RPMI7951 (cell line): Measurements from ENCODE around the gene PLCB4. TPM values are rescaled to one million over a fixed set of nuclear protein-coding genes. Genes with fewer than 3 reads are reported as not detected.

Experiments used
- DNase-seq: peaks from one replicate; pipeline ENCODE4 v3.0.0-alpha.2; 2012; ENCODE audit warnings: low read depth
- total RNA-seq: library from RNA; depleted of rRNA; stranded (reverse); fragments of >200 nt; shearing (Covaris generic); gene quantifications from 2 replicates; pipeline ENCODE4 v1.2.3, GENCODE V29; 2014

PLCB4 gene
- total RNA-seq, 1 experiment from 2014 or later = 5.4 TPM

DNA sequence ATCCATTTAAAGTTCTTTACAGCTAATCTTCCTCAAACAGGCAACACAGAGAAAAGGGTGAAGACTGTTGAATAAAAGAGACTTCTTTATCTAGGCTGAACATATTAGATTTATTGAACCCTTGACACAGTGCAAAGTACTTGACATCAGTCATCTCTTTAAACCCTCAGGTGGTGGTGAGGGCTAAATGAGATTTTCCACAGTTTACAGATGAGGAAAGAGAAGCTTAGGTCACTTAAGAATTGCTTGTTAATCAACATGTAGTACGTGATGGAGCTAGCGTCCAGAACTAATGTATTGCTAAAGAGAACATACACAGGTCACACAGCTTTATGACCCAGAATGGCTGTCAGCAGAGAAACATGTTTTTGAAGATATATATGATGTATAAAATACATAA is 252.1 kb downstream of the PLCB4 start:
- DNase-seq = no peak

DNA sequence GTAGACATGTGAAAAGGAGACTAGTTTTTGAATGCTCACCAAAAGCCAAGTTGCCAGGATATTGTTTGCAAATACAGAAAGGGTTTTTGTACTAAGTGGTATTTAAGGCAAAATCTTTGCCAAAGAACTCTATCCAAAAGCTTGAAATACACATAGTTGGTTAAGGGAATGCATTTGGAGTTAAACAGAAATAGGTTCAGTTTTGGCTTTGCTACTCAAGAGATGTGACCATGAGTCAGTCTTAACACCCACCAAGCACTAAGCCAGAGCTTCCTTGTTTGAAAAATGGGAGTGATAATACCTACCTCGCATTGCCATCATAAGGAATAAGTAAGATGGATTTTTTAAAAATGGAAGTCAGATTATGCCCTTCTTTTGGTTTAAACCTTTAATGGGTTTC is 253.8 kb downstream of the PLCB4 start:
- no peak for DNase-seq

DNA sequence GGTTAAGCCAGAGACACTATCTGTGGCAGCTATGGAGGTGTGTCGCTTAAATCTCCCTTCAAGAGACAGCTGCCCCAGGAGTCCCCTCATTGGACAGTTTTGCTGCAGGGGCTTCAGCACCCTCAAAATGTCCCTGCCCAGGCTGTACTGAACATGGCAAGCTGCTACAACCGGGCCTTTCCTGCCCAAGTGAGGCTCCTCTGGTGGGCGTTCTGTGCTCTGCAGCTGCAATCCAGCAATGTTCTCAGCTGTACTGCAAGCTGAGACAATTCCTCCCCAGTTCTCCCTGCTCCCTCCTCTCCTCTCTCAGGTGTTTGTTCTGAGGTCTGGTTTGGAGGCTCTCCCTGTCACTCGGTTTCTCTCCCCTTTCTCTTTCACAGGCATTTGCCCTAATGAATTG is 254.7 kb downstream of the PLCB4 start:
- peak; percentile 29 for DNase-seq

DNA sequence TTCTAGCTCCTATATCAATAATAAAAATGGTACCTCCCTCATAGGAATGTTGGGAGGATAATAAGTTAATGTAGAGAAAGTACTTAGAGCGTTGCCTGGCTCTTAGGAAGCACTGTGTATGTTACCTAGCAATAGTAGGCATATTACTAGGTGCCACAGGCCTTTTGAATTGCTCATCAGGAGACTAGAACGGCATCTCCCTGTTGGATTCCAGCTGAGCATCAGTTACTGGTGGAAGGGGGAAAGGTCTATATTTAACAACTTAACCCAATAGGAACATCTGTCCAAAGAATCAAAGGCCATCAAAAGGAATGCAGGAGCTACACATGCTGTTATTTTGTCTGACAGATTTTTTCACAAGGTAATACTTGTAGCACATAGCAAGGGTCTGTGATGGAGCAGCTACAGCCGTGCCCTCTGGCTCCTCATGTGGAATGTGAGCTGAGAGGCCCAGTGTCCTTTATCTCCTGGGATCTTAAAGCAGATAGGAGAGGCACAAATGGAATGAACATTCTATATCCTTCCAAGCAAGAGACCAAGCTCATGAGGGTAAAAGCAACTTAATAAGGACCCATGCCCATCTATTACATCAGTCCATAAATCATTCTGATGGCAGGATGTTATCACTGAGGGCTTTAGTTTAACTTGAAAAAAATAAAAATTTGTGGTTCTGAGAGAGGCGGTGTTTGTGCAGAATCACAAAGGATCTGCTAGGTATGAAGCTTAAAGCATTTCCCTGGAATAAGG is 260.6 kb downstream of the PLCB4 start:
- no peak for DNase-seq

DNA sequence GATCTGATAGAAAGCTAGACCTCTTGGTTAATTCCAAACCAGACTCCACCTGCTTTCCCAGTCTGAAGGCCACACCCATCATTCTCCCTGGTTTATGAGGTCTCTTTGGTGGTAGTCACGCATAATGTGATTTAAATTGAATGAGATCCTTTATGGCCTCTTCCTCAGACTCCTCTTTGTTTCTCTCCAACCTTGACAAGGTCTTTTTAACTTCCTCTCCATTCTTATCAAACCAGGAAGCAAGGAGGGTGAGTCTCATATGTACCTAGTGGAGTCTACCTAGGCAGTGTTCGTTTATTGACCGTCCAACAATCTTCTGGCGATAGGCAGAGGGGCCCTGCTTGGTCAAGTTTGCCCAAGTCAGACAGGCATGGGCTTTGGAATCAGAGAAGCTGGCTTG is 261.3 kb downstream of the PLCB4 start:
- DNase-seq = no peak

DNA sequence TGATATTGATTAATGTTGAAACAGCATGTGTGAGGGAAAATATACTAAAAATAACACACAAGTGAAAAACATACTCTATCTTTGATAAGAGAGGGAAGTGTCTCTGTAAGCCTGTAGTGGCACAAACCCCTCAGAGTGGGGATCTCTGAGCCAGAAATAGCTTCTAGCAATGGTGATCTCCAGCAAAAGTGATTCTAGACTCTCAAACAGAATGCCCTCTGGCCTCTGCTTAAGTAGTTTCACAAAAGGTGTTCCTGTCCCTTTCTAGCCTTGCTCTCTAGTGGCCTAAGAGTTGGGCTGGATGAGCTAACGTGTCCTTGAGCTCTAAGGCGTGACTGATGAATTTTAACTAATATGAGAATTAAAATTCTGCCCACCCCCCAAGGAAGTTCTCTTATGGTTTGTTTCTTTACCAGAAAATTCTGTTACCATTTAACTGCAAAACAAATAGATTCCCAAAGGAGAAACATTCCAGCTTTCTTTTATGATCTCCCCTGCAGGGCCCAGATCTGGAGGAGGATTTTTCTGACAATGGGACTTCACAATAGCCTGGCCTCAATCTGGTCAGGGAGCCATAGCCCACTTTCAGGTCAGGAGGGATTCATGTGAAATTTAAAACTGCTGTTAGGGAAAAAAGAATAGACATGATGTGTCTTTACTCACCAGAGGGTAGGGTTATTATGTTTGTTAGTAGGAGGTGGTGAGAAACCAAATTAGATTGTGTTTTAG is 263.0 kb downstream of the PLCB4 start:
- DNase-seq = no peak

DNA sequence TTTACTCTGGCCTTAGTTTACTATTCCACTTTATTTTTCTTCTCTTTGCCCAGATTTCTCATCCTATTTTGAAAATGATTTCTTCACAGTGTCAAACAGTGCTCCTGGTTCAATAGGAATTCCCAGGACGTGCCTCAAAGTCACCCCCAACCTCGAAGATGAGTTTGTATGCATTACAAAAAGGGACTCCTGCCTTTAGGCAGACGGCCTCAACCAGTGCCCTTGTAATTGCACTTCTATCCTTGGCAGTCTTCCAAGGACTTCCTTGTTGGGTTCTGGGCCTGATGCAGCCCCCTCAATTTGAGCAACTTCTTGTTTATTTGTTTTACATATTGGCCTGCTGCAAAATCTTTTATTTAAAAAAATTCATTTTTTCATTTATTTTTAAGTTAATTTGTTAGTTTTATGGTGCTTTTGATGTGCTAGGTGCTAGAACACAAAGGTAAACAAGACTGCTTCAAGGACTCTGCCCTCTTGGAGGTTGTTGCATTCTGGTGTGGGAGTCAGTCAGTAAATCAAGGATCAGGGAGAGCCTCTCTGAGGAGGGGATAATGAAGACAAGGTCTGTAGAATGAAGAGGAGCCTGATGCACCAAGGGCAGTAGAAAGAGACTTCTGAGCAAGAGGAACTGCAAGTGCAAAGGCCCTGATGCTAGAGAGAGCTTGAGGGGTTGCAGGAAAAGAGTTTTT is 264.0 kb downstream of the PLCB4 start:
- DNase-seq = no peak

DNA sequence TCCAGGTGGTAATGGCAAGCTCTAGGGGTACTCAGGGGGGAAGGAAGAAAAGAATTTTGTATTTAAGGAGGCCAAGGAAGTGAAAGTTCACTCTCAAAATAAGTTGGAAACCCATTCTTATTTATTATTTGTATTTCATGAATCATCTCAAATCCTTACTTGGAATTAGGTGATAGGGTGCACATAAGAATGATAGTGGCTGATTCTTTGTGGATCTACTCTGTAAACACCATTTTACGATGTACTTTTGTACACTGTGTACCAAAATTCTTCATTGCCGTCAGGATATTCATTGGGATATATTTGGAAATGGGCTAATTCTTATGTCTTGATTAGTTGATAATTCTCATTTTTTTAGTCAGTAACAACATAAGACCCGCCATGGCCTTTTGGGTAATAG is 266.0 kb downstream of the PLCB4 start:
- no peak for DNase-seq

DNA sequence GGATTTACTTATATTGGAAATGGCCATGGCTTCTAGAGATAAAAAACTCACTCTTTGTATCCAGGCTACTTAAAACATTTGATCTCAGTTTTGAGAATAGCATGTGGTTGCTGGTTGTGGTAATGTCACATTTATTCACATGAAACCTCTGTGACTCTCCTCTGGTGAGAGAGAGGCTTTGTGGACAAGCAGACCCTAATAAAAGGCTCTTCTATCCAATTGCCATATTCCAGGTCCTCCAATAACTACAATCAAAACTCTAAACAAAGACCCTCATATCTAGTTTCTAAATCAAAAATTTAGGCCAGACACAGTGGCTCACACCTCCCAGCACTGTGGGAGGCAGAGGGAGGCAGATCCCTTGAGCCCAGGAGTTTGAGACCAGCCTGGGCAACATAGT is 269.2 kb downstream of the PLCB4 start:
- DNase-seq = no peak

DNA sequence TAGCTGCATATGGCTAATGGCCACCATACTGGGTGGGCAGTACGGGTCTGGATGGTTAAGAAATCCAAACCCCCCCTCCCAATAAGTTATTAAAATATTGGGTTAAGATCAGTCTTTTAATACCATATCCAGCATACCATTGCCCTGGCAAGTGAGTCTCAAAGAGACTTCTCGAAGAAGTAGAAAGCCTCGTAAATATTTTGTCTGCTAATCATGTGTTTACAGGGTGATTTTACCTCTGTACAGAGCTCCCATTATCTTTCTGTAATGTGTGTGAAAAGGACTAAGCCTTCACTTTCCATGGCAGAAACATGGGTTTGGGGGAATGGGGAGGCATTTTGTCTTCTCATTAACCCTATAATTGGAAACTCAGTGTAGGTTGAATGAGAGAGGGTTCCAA is 270.8 kb downstream of the PLCB4 start:
- no peak for DNase-seq

DNA sequence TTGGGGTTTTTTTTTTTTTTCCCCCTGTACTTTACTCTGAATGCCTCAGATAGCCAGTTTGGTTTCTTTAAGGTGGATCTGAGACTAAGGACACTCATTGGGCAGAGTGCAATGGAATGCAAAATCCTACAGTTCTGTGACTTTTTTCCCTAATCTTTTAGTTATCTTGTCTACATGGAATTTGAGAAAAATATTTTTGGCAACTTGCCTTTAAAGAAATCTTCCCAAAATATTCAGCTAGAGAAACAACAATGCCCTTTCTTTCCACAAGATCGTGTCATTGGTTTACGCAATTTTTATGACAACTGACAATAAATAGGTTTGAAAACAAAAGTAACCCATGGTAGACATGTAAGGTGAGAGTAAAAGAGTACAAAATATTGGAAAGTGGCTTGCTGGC is 273.8 kb downstream of the PLCB4 start:
- no peak for DNase-seq

DNA sequence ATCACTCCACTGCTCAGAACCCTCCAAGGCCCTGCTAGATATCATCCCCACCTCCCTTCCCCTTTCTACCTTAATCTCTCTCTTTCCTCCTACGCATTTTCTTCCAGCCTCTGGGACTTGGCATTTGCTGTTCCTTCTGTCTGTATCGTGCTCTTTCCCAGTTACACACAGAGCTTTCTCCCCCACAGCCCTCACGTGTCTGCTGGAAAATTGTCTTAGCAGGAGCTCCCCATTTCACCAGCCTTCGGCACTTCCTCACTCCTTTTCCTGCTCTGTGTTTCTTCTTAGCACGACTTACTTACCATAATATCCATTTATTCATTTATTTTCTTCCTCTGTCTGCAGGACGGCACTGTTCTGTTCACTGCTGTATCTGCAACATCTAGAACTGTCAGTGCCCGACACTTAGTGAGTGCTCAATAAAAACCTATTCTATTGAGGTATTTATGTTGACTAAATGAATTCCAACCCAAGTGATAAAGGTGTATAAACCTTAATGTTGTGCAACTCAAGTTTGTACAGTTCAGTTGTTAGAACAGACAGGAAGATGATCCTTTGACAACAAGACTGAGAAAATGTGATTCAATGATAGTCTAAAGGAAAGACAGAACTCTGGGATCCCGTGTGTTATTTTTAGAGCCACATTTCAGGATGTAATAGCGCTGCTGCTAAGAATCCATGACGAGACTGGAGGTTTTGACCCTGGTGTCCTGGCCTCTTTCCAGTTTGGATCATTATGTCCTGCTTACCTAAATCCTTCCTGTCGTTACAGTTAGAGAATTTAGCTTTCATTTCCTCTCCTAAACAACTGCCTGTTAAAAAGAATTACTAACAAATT is 275.4 kb downstream of the PLCB4 start:
- peak; percentile 83 for DNase-seq

DNA sequence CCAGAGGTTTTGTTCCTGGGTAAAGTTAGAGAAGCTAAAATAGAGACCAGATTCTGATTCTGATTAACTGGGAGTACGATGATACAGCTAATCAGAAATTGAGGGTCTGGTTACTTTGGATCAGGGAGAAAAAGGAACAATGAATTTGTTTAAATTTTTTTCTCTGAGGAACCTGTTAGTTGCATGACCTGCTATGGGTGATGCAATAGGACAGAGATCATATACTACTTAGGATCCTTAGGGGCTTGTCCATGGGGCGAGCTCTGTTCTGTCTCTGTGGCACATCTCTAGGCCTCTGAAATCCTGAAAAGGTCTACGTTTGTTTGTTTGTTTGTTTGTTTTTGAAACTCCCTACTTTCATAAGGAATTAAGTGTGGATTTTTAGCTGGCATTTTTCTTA is 279.4 kb downstream of the PLCB4 start:
- DNase-seq = no peak

DNA sequence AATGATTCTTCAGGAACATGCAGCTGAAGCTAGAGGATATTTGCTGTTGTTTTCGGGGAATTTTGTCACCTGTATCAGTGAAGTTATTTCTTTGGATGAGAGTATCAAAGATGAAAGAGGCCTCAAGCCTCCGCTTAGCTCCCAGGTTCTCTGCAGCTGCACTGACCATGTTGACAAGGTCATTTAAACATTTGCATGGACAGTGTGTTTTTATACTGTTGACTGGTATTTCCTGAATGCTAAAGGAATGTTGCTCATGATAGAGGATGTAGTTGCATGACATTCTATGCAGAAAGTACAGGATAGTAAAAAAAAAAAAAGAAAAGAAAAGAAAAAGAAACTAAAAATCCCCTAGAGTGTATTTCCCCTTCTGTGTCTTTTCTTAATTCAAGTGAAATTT is 279.9 kb downstream of the PLCB4 start:
- DNase-seq = no peak

DNA sequence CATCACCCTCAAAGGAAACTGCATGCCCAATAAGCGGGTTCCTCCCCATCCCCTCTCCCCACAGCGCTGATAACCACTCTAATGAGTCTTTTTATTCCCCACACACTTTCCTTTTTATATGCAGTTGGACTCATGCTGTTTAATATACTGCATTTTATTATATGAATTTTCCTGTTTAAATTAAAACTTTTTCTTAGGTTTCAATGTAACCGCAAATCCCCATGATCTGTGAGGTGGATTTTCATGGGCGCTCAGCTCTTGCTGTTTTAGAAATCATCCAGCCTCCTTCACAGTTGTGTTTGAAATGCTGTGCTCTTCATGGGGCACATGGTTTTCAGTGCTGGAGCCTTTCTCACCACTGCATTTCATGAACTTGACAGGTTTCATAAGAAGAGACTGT is 280.4 kb downstream of the PLCB4 start:
- no peak for DNase-seq

DNA sequence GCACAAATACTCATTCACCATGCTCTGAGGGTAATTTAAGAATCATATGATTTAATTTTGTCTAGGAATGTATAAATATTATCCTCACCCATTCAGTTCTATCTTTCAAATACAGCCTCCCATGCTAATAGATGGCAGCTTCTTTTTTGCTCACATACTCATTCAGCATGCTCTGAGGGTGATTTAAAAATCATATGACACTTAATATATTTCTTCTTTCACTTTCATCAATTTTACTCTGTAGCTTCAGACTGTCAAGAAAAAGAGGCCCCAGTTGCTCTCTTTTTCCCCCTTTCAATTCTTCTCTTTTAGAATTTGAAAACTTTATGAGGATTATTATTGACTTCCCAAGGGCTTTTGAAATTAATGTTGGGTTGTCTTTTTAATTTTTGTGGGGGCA is 283.9 kb downstream of the PLCB4 start:
- no peak for DNase-seq

DNA sequence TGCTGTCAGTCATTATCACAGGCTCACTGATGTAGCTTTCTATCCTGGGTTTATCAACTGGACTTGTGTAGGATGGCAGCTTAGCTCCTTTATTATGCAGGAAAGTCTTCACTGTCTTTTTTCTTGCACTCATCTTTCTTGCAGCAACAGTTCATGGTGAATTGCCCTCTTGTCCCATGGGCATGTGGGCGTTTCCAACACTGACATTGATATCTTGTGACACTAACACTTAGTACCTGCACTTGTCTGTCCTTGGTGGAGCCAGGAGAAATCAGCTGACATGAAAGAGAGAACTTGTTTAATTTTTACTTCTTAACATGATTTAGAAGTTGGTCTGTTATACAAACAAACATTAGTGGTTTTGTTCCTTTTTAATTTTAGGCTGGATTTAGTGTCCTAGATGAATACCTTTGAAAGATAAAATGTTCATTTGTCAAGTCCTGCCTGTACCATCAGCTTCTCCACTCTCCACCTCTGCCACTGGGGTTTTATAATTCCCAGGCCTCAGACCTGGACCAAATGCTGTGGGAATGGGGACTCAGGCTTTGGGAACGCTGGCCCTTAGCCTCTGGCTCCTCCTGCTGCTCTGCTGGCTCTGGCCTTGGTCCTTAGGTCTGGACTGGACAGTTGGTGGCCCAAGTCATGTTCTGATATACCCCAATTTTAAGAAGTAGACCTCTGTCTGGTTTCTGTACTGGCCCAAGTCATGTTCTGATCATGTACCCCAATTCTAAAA is 284.5 kb downstream of the PLCB4 start:
- peak; percentile 28 for DNase-seq

DNA sequence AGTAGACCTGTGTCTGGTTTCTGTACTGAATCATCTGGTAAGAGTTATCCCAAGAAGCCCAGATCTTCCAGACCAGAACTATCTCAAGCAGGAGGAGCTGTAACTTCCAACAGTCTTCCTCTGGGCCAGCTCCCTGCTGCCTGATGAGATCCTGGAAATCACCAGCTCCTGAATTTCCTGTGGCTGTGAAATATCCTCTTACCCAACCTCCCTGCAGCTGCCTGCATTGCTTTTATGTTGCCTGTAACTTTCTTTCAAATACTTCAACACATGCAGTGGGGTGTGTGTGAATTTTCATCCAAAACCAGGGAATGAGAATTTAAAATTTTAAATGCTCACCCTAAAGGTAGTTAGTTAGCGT is 285.0 kb downstream of the PLCB4 start:
- peak; percentile 29 for DNase-seq

DNA sequence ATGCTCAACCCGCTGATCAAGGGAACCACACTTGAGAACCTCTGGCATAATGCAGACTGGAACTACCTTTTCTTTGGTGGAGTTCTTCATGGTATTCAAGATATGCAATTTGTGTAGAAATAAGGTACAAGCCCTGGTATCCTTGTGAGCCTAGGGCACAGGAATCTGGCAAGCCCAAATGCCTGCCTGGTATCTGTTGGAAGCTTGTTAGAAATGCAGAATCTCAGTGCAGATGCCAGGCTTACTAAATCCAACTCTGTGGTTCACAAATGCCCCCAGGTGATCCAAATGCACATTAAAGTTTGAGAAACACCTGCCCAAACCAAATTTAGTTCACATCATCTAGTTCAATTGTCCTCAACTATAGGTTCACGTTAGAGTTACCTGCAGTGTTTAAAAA is 285.7 kb downstream of the PLCB4 start:
- DNase-seq = no peak

DNA sequence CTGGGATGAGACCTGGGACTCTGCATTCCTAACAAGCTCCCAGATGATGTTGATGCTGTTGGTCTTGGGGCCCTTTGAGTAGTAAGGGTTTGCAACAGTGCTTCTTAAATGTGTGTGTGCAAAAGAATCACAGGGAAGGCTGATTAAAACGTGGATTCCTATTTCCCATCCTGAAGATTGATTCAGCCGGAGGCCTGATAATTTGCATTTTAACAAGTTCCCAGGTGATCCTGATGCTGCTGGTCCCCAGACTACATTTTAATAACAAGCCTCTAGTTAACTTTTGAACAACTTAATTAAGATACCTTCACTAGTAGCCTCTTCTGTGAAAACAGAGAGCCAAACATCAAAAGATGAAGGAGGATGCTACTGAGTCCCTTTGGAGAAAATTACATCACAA is 289.1 kb downstream of the PLCB4 start:
- no peak for DNase-seq

DNA sequence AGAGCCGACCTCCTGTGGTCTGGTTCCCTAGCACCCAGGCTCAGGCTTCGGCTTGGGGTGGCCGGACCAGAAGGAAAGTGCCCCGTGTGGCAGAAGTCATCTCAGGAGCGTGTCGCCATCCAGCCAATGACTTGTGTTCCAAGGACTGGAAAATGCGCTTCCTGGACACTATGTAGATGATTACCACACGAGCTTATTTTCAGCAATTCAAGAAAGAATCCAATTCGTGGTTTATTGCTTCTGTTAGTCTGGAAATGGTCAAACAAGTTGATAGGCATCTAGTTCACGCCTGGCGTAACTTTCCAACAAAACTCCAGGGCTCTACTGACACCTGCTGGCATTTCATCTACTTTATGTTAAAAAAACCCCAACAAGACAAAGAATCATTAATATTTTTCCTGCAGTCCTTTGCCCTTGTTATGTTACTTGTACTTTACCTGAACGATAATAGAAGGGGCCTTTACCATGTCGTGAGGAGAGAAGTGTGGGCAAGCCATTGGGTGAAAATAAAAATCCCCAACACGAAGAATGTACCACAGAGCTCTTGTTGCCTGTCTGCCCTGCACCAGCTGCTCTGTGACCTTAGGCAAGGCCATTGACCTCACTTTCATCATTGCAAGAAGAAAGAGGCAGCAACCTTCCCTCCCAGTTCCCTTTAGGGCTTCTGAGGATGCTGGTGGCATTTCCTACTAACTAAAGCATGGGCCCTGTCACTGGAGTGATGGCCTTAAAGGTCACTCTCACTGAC is 290.8 kb downstream of the PLCB4 start:
- DNase-seq = peak; percentile 78
